Keratinocyte (primary cell): Measurements from ENCODE around the gene ITGA6. TPM values are rescaled to one million over a fixed set of nuclear protein-coding genes. Genes with fewer than 3 reads are reported as not detected.
A peak's percentile ranks its signal among the peaks of the same experiment; 100 is the strongest.

Experiments used
- DNase-seq: peaks from one replicate; pipeline ENCODE4 v3.0.0-alpha.2; 2011; ENCODE audit warnings: low read depth, missing footprints, low spot score
- FAIRE-seq: peaks from 2 replicates; lab custom pipeline; 2011; peaks lifted over from hg19 to GRCh38; lab: Jason Lieb, UNC
- H2AFZ ChIP-seq: 2 replicates; pipeline ENCODE4 v1.6.0; 2012; ENCODE audit warnings: low read length, control low read depth, inconsistent platforms; ENCODE audit not compliant: control insufficient read depth
- H3K27ac ChIP-seq: 2 replicates; pipeline ENCODE4 v1.5.1; 2011; ENCODE audit warnings: low read length; ENCODE audit not compliant: control insufficient read depth, insufficient read depth
- H3K27me3 ChIP-seq: 3 replicates; pipeline ENCODE4 v1.6.0; 2011; ENCODE audit warnings: low read length; ENCODE audit not compliant: control insufficient read depth, insufficient read depth; ENCODE audit errors: extremely low read depth
- H3K36me3 ChIP-seq, 2 experiments: 2 replicates in 1 of 2; 3 replicates in 1 of 2; pipeline ENCODE4 v1.5.1; 2011; ENCODE audit warnings: low read length in 2 of 2, mild to moderate bottlenecking in 1 of 2; ENCODE audit not compliant: control insufficient read depth in 2 of 2, insufficient read depth in 2 of 2; ENCODE audit errors: extremely low read depth in 1 of 2
- H3K4me1 ChIP-seq: 3 replicates; pipeline ENCODE4 v1.5.1; 2011; ENCODE audit warnings: low read length; ENCODE audit not compliant: control insufficient read depth, insufficient read depth; ENCODE audit errors: extremely low read depth
- H3K4me2 ChIP-seq: 3 replicates; pipeline ENCODE4 v1.6.0; 2011; ENCODE audit warnings: low read depth, low read length; ENCODE audit not compliant: control insufficient read depth, insufficient read depth; ENCODE audit errors: extremely low read depth
- H3K4me3 ChIP-seq, 3 experiments: fragments of 200-600 bp in 1 of 3; sonication (generic) in 1 of 3; 2 replicates in 2 of 3; 3 replicates in 1 of 3; pipeline ENCODE4 v1.5.1; 2011 to 2016; ENCODE audit warnings: low read length in 3 of 3, mild to moderate bottlenecking in 3 of 3, control low read depth in 2 of 3, inconsistent platforms in 1 of 3, low read depth in 1 of 3, mixed read lengths in 1 of 3, mixed run types in 1 of 3, moderate library complexity in 1 of 3; ENCODE audit not compliant: control insufficient read depth in 2 of 3, insufficient read depth in 2 of 3; ENCODE audit errors: extremely low read depth in 1 of 3
- H3K79me2 ChIP-seq: 2 replicates; pipeline ENCODE4 v1.6.0; 2012; ENCODE audit warnings: low read length; ENCODE audit not compliant: control insufficient read depth, insufficient read depth
- H3K9ac ChIP-seq: 3 replicates; pipeline ENCODE4 v1.6.0; 2011; ENCODE audit warnings: low read length; ENCODE audit not compliant: control insufficient read depth, insufficient read depth; ENCODE audit errors: extremely low read depth
- H3K9me1 ChIP-seq: 3 replicates; pipeline ENCODE4 v1.6.0; 2011; ENCODE audit warnings: low read length; ENCODE audit not compliant: control insufficient read depth, insufficient read depth; ENCODE audit errors: extremely low read depth
- H3K9me3 ChIP-seq: 2 replicates; pipeline ENCODE4 v1.5.1; 2012; ENCODE audit warnings: low read depth, low read length; ENCODE audit not compliant: control insufficient read depth
- H4K20me1 ChIP-seq: 3 replicates; pipeline ENCODE4 v1.6.0; 2011; ENCODE audit warnings: low read length; ENCODE audit not compliant: control insufficient read depth, insufficient read depth; ENCODE audit errors: extremely low read depth
- CTCF ChIP-seq, 3 experiments: IDR thresholded peaks in 1 of 3; conservative IDR thresholded peaks in 1 of 3; optimal IDR thresholded peaks in 1 of 3; 2 replicates in 2 of 3; 3 replicates in 1 of 3; pipeline versions ENCODE3 to v1.5.1; 2011; ENCODE audit warnings: low read length in 3 of 3, mild to moderate bottlenecking in 3 of 3, moderate library complexity in 2 of 3, control low read depth in 1 of 3, inconsistent platforms in 1 of 3; ENCODE audit not compliant: insufficient read depth in 2 of 3; ENCODE audit errors: extremely low read depth in 1 of 3
- EZH2 ChIP-seq: IDR thresholded peaks from one replicate; pipeline ENCODE4 v1.6.1; 2012; ENCODE audit warnings: inconsistent platforms, mild to moderate bottlenecking, low read length, moderate library complexity
- dilution Hi-C: fragments of 300-500 bp; cut with MboI; formaldehyde crosslinking; loops from one replicate; pipeline ENCODE4 v1.7.0; 2020; ENCODE audit warnings: low sequenced_read_pairs; ENCODE audit not compliant: extremely low pct_ligation_motif_present
- polyA plus RNA-seq, 5 experiments: library from polyadenylated mRNA; depleted of rRNA in 3 of 5; stranded (reverse) in 3 of 5; stranded (forward) in 1 of 5; unstranded in 1 of 5; fragments of >200 nt; gene quantifications; 1 replicate in 1 of 5; 2 replicates in 3 of 5; 3 replicates in 1 of 5; pipeline versions ENCODE4 v1.2.1 to v1.2.3, GENCODE V29; 2011 to 2012; ENCODE audit warnings: missing spikeins in 2 of 5, low read depth in 1 of 5, low replicate concordance in 1 of 5

The ITGA6 gene
- polyA plus RNA-seq, 1 donor (not counting 4 experiments of a cell fraction or from before 2014, with no cell fraction given): 441 TPM

GRCh38 chr2:172555272-172555521, 127.8 kb downstream of the ITGA6 start:
- dilution Hi-C loops: no loop called here
- no peaks in the 10 kb centered on the region for H3K9me3 ChIP-seq
- H3K27ac ChIP-seq: peak overlapping the region; percentile 82
- H3K4me3 ChIP-seq: peak overlapping the region; percentile 53 to 92 (median 68)
- H2AFZ ChIP-seq: peak overlapping the region; percentile 98
- H3K9ac ChIP-seq: peak overlapping the region; percentile 89
- DNase-seq (no peak), FAIRE-seq (no peak)
- H3K36me3 ChIP-seq: peaks cover 0 to 2% of the 10 kb centered on the region in 2 experiments
- no peaks in the 10 kb centered on the region for H4K20me1 ChIP-seq
- TF ChIP-seq CTCF (optimal IDR thresholded peaks at IDR 0.05 in 1 of 3, IDR thresholded peaks at IDR 0.05 in 1 of 3, conservative IDR thresholded peaks at IDR 0.05 in 1 of 3; ENCODE audit: extremely low read depth in 1 of 3, insufficient read depth in 2 of 3, low read length in 3 of 3): no peak
- TF ChIP-seq EZH2: no peak
- no peaks in the 10 kb centered on the region for H3K27me3 ChIP-seq
- no peaks in the 10 kb centered on the region for H3K9me1 ChIP-seq
- H3K79me2 ChIP-seq: peaks cover 11% of the 10 kb centered on the region
- H3K4me1 ChIP-seq: peaks cover 44% of the 10 kb centered on the region
- peak overlapping the region; percentile 87 for H3K4me2 ChIP-seq

Other genes with a start within 250 kb of the ITGA6 start
- 10.5 to 29.2 TPM (median 22.9 TPM) in 3 replicates for gene PDK1, start 128.5 kb downstream of the ITGA6 start, polyA plus RNA-seq